Thyroid gland (tissue), 4 donors: ENCODE data around the gene OMP. TPM values are rescaled to one million over a fixed set of nuclear protein-coding genes. Genes with fewer than 3 reads are reported as not detected.
A peak's percentile ranks its signal among the peaks of the same experiment; 100 is the strongest.

Experiments used
- DNase-seq, 2 donors: peaks; one replicate each; pipeline ENCODE4 v3.0.0-alpha.2; 2019
- H3K27ac ChIP-seq, 3 donors: fragments of 200-600 bp; sonication (generic); 1 replicate in 2 of 3; 2 replicates in 1 of 3; pipeline ENCODE4 v1.5.1; 2016 to 2019; ENCODE audit warnings: mild to moderate bottlenecking in 1 of 3, moderate library complexity in 1 of 3
- H3K27me3 ChIP-seq: fragments of 200-600 bp; sonication (generic); one replicate; pipeline ENCODE4 v1.5.1; 2019
- H3K36me3 ChIP-seq, 2 donors: fragments of 200-600 bp; sonication (generic); one replicate each; pipeline ENCODE4 v1.5.1; 2016 to 2019
- H3K4me1 ChIP-seq, 2 donors: fragments of 200-600 bp; sonication (generic); one replicate each; pipeline ENCODE4 v1.5.1; 2017 to 2019
- H3K4me3 ChIP-seq, 3 donors: fragments of 200-600 bp; sonication (generic); replicated peaks in 1 of 3; 1 replicate in 2 of 3; 2 replicates in 1 of 3; pipeline ENCODE4 v1.5.1; 2016; ENCODE audit warnings: mild to moderate bottlenecking in 1 of 3
- H3K9me3 ChIP-seq: fragments of 200-600 bp; sonication (generic); one replicate; pipeline ENCODE4 v1.5.1; 2017
- POLR2A ChIP-seq, 2 donors: fragments of 450-650 bp; IDR thresholded peaks; one replicate each; pipeline ENCODE4 v1.6.1; 2017; ENCODE audit warnings: antibody characterized with exemption in 2 of 2, mild to moderate bottlenecking in 2 of 2, moderate library complexity in 1 of 2
- WGBS, 2 donors: methylation state at CpG; one replicate each; pipeline ENCODE4 v1.1.5; 2017; 5-methylcytosine and 5-hydroxymethylcytosine counted together
- intact Hi-C: fragments of 100-400 bp; cut with DNase I; formaldehyde crosslinking; loops from one replicate; pipeline ENCODE4 v1.15.1; 2023
- total RNA-seq, 4 donors: library from RNA; depleted of rRNA; stranded (reverse); fragments of >200 nt; gene quantifications; one replicate each; pipeline ENCODE4 v1.2.3, GENCODE V29; 2016
- TF ChIP-seq, protein P1 (sequence below), 6 experiments: fragments of 200-600 bp in 3 of 6; fragments of 450-650 bp in 3 of 6; sonication (generic) in 3 of 6; IDR thresholded peaks; one replicate each; pipeline ENCODE4 v1.5.1; 2016 to 2019; ENCODE audit warnings: antibody characterized with exemption in 6 of 6, mild to moderate bottlenecking in 2 of 6, inconsistent platforms in 1 of 6, moderate library complexity in 1 of 6

Gene OMP
- total RNA-seq, 4 donors from 2014 or later, result 2.3 TPM; not detected in 3

DNA sequence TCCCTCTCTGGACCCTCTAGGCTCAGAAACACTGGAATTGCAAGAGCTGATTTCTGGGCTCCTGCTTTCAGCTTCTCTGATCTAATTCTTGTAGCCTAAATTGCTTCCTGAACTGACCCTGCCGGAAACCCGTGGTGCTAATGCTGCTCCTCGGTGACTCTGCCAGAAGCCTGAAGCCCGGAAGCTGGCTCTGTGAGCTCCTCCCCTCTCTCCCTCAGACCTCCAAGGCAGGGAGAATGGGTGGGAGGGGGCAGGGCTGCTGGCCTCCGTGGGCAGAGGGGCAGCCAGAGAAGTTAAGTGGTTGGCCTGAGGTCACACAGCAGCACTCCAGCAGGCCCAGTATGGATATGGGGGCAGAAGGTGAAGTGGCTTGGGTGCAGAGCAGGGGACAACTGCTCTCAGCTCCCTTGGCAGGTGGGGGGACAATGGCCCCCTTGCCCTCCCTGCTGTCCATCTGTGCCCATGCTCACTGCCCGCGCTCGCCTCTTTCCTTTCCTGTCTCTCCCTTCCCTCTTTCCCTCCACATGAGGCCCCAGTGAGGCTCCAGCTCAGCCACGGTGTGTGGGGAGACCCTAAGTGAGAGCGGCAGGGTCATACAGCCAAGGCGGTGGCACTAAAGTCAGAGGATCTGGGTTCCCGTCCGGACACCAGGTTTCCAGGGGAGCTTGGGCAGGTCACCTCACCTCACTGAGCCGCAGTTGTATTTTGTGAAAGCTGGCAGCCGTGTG is 19.6 kb upstream of the OMP start:
- 80 to 83% methylated on average over 15 of the region's 15 CpGs for WGBS, 2 donors
- Histone ChIP-seq H3K27ac (peak overlapping the region in 2 of 3 donors; percentile 33 to 47), H3K27me3 (no peaks in the 10 kb centered on the region), H3K36me3 (no peaks in the 10 kb centered on the region), H3K4me3 (no peak overlapping the region), H3K9me3 (no peaks in the 10 kb centered on the region), H3K4me1 (peaks cover 5 to 10% of the 10 kb centered on the region in 2 donors)
- no peak for TF ChIP-seq POLR2A (IDR thresholded peaks at IDR 0.05)
- TF ChIP-seq, protein P1, sequence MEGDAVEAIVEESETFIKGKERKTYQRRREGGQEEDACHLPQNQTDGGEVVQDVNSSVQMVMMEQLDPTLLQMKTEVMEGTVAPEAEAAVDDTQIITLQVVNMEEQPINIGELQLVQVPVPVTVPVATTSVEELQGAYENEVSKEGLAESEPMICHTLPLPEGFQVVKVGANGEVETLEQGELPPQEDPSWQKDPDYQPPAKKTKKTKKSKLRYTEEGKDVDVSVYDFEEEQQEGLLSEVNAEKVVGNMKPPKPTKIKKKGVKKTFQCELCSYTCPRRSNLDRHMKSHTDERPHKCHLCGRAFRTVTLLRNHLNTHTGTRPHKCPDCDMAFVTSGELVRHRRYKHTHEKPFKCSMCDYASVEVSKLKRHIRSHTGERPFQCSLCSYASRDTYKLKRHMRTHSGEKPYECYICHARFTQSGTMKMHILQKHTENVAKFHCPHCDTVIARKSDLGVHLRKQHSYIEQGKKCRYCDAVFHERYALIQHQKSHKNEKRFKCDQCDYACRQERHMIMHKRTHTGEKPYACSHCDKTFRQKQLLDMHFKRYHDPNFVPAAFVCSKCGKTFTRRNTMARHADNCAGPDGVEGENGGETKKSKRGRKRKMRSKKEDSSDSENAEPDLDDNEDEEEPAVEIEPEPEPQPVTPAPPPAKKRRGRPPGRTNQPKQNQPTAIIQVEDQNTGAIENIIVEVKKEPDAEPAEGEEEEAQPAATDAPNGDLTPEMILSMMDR (IDR thresholded peaks at IDR 0.05), result no peak
- DNase-seq, result peak in 1 of 2 donors; percentile 13
- intact Hi-C loops, result no loop called here

DNA sequence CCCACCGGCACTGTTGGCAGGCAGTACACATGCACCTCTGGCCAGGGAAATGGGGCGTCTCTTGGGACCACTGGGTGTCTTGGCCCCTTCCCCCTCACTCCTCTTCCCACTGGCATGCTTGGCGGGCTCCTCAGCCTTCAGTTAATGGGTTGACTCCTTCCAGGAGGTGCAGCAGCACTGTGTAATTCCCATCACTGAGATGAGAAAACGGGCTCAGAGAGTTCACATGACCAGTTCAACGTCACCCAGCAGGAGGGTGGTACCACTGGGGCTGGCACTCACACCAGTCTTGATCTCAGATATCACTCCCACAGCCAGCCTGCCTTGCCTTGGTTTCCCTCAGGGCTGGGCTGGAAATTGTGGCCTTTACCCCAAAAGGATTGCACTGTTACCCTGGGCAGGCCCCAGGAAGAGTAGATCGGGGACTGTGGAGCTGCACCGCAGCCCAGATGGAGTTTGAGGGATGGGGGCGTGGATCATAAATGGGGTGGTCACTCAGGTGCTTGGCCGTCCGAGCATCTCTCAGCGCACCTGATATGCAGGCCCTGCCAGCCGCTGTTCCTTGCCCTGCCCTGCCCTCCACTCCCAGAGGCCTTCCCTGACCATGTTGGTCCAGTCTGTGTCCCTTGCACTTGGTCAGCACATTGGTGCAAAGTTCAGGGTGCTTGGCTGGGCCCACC is 18.9 kb upstream of the OMP start:
- no peak overlapping the region for H3K27ac ChIP-seq
- no peak overlapping the region for H3K4me3 ChIP-seq
- no peaks in the 10 kb centered on the region for H3K9me3 ChIP-seq
- 91 to 92% methylated on average over 8 to 9 of the region's 12 CpGs for WGBS, 2 donors
- H3K27me3 ChIP-seq, result no peaks in the 10 kb centered on the region
- peaks cover 5 to 10% of the 10 kb centered on the region in 2 donors for H3K4me1 ChIP-seq
- TF ChIP-seq POLR2A (IDR thresholded peaks at IDR 0.05), result no peak
- TF ChIP-seq, protein P1 (IDR thresholded peaks at IDR 0.05), result no peak
- intact Hi-C loops, result no loop called here
- no peak for DNase-seq
- no peaks in the 10 kb centered on the region for H3K36me3 ChIP-seq

DNA sequence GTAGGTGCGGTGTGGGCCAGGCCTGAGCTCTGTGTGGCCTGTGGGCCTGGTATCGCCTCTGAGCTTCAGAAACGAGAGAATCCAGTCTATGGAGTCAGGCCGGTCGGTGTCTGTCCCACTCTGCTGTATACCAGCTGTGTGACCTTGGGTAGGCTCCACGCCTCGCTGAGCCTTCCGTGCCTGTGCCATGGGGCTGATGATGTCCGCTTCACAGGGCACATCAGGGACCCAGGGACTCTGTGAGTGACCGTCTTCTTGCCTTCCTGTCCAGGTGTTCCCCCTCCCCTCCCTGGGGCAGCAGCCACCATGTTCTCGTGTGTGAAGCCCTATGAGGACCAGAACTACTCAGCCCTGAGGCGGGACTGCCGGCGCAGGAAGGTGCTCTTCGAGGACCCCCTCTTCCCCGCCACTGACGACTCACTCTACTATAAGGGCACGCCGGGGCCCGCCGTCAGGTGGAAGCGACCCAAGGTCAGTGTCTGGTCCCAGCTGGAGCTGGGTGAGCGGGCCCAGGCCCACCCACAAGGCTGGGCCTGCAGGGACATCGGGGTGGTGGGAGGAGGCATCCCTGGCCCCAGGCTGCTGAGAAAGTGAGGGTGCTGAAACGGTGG is 18.0 kb upstream of the OMP start:
- no peaks in the 10 kb centered on the region for H3K36me3 ChIP-seq
- H3K4me3 ChIP-seq, result no peak overlapping the region
- no peaks in the 10 kb centered on the region for H3K27me3 ChIP-seq
- no peak overlapping the region for H3K27ac ChIP-seq
- TF ChIP-seq, protein P1 (IDR thresholded peaks at IDR 0.05), result no peak
- TF ChIP-seq POLR2A (IDR thresholded peaks at IDR 0.05), result no peak
- peaks cover 5 to 10% of the 10 kb centered on the region in 2 donors for H3K4me1 ChIP-seq
- intact Hi-C loops, result no loop called here
- WGBS, 2 donors, result 90 to 92% methylated on average over 15 to 20 of the region's 25 CpGs
- DNase-seq, result no peak
- no peaks in the 10 kb centered on the region for H3K9me3 ChIP-seq

DNA sequence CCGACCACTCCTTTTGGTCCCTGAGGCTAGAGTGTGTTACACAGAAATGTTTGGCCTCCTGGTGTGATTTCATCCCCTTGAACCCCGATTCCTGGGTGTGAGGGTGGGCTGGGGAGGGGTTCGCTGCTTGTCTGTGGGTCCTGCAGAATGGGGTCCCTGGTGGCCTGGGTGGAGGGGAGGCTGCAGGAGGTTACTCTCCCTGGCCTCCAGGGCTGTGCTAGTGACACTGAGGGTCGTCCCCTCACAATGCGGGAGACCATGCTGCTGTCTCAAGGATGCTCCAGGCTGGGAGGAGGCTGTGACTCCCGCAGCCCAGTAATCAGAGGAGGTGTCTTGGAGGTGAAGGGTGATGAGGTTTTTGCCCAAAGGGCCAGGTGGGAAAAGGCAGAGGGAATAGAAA is 17.0 kb upstream of the OMP start:
- intact Hi-C loops, result no loop called here
- no peak overlapping the region for H3K4me3 ChIP-seq
- no peak for DNase-seq
- no peak overlapping the region for H3K27ac ChIP-seq
- H3K4me1 ChIP-seq, result peaks cover 5 to 10% of the 10 kb centered on the region in 2 donors
- no peak for TF ChIP-seq POLR2A (IDR thresholded peaks at IDR 0.05)
- TF ChIP-seq, protein P1 (IDR thresholded peaks at IDR 0.05), result no peak
- H3K36me3 ChIP-seq, result no peaks in the 10 kb centered on the region
- no peaks in the 10 kb centered on the region for H3K27me3 ChIP-seq
- no peaks in the 10 kb centered on the region for H3K9me3 ChIP-seq
- WGBS, 2 donors, result 87 to 91% methylated on average over 6 of the region's 6 CpGs
